K562 (cell line): ENCODE results near the gene ATP23. TPM values are rescaled to one million over a fixed set of nuclear protein-coding genes. Genes with fewer than 3 reads are reported as not detected.
A peak's percentile ranks its signal among the peaks of the same experiment; 100 is the strongest.

Experiments
- E2F6 ChIP-seq, 2 experiments: IDR thresholded peaks; 2 replicates each; pipeline ENCODE4 v1.6.1; 2011; ENCODE audit warnings: borderline replicate concordance in 1 of 2, control low read depth in 1 of 2, low read depth in 1 of 2, low read length in 1 of 2, mild to moderate bottlenecking in 1 of 2, mixed read lengths in 1 of 2, moderate library complexity in 1 of 2; ENCODE audit not compliant: insufficient read depth in 1 of 2, insufficient read length in 1 of 2, poor library complexity in 1 of 2, severe bottlenecking in 1 of 2; ENCODE audit errors: extremely low read depth in 1 of 2
- ETV1 ChIP-seq: fragments of 450-650 bp; conservative IDR thresholded peaks from 2 replicates; pipeline ENCODE4 v1.6.1; 2016; ENCODE audit warnings: missing genetic modification characterization, control low read depth, low read depth, missing compliant biosample characterization
- FOXK2 ChIP-seq, 2 experiments: fragments of 450-650 bp; IDR thresholded peaks in 1 of 2; conservative IDR thresholded peaks in 1 of 2; 2 replicates each; pipeline ENCODE4 v1.6.1; 2016; ENCODE audit warnings: low read depth in 2 of 2, mild to moderate bottlenecking in 1 of 2
- MBD1 ChIP-seq: fragments of 250-450 bp; sonication (Bioruptor Pico); IDR thresholded peaks from 2 replicates; pipeline ENCODE4 v1.8.0; 2022; ENCODE audit warnings: inconsistent platforms
- MTA2 ChIP-seq: fragments of 450-650 bp; IDR thresholded peaks from 2 replicates; pipeline ENCODE4 v1.6.1; 2016; ENCODE audit warnings: low read depth
- MYNN ChIP-seq, 2 experiments: sonication (generic); formaldehyde crosslinking in 1 of 2; IDR thresholded peaks; 2 replicates each; pipeline versions ENCODE4 v1.5.0 to v1.6.1; 2016 to 2020; ENCODE audit warnings: antibody characterized with exemption in 1 of 2, missing genetic modification reagents in 1 of 2
- NR1H2 ChIP-seq: sonication (generic); formaldehyde crosslinking; IDR thresholded peaks from 2 replicates; pipeline ENCODE4 v1.4.0; 2020; ENCODE audit warnings: mild to moderate bottlenecking, missing genetic modification reagents
- PTRF ChIP-seq: fragments of 450-650 bp; IDR thresholded peaks from 2 replicates; pipeline ENCODE4 v1.6.1; 2016; ENCODE audit warnings: mild to moderate bottlenecking, missing genetic modification characterization, missing compliant biosample characterization
- SNIP1 ChIP-seq: fragments of 450-650 bp; IDR thresholded peaks from 2 replicates; pipeline ENCODE4 v1.7.1; 2017; ENCODE audit warnings: low read depth, mild to moderate bottlenecking
- SP1 ChIP-seq: sonication (generic); formaldehyde crosslinking; IDR thresholded peaks from 2 replicates; pipeline ENCODE4 v1.8.1; 2022; ENCODE audit warnings: mild to moderate bottlenecking, missing genetic modification reagents
- ZEB2 ChIP-seq: fragments of 450-650 bp; IDR thresholded peaks from 2 replicates; pipeline ENCODE4 v1.6.1; 2016
- ZNF324 ChIP-seq: fragments of 250-450 bp; sonication (Bioruptor Pico); IDR thresholded peaks from 2 replicates; pipeline ENCODE4 v1.4.0; 2020; ENCODE audit warnings: mild to moderate bottlenecking
- ZNF384 ChIP-seq: IDR thresholded peaks from 2 replicates; pipeline ENCODE4 v1.6.1; 2012; ENCODE audit warnings: low read depth, low read length, improper control_type of control experiment
- ZNF57 ChIP-seq: fragments of 450-650 bp; formaldehyde crosslinking; IDR thresholded peaks from 2 replicates; pipeline ENCODE4 v1.4.0; 2020; ENCODE audit warnings: mild to moderate bottlenecking, moderate library complexity
- polyA plus RNA-seq, 8 experiments: library from polyadenylated mRNA; depleted of rRNA in 4 of 8; stranded (reverse) in 5 of 8; unstranded in 3 of 8; fragments of >200 nt; fragmentation: Nextera tagmentation in 2 of 8; fragmentation: Illumina TruSeq in 1 of 8; extraction: Ambion mirVana in 2 of 8; extraction: Trizol in 1 of 8; gene quantifications; 2 replicates each; pipeline versions ENCODE4 v1.2.1 to v1.2.3, GENCODE V29; 2011 to 2014; ENCODE audit warnings: inconsistent platforms in 1 of 8, missing spikeins in 1 of 8
- total RNA-seq, 7 experiments: library from RNA; depleted of rRNA in 6 of 7; stranded (reverse); fragments of >200 nt in 6 of 7; fragmentation: Illumina TruSeq in 2 of 7; extraction: Trizol in 2 of 7; gene quantifications; 2 replicates each; pipeline versions ENCODE4 v1.2.1 to v1.2.3, GENCODE V29; 2011 to 2021; ENCODE audit warnings: low replicate concordance in 1 of 7
- TF ChIP-seq, protein P1 (sequence below): fragments of 250-450 bp; sonication (Bioruptor Pico); IDR thresholded peaks from 2 replicates; pipeline ENCODE4 v1.8.0; 2021; ENCODE audit warnings: mild to moderate bottlenecking, moderate library complexity
- TF ChIP-seq, protein P2 (sequence below): sonication (generic); formaldehyde crosslinking; IDR thresholded peaks from 2 replicates; pipeline ENCODE4 v1.9.0; 2022; ENCODE audit warnings: mild to moderate bottlenecking, missing genetic modification reagents
- TF ChIP-seq, protein P3 (sequence below): sonication (generic); formaldehyde crosslinking; IDR thresholded peaks from 2 replicates; pipeline ENCODE4 v1.8.0; 2023; ENCODE audit warnings: mild to moderate bottlenecking, missing genetic modification reagents
- TF ChIP-seq, protein P4 (sequence below): fragments of 250-450 bp; sonication (Bioruptor Pico); IDR thresholded peaks from 2 replicates; pipeline ENCODE4 v1.9.0; 2021; ENCODE audit warnings: mild to moderate bottlenecking, inconsistent platforms

Gene ATP23
- total and polyA plus RNA-seq, 9 of the 15 experiments (the other 6 are each of a cell fraction or from before 2014, with no cell fraction given), result 8.3 to 53.7 (median 28.5) TPM

DNA sequence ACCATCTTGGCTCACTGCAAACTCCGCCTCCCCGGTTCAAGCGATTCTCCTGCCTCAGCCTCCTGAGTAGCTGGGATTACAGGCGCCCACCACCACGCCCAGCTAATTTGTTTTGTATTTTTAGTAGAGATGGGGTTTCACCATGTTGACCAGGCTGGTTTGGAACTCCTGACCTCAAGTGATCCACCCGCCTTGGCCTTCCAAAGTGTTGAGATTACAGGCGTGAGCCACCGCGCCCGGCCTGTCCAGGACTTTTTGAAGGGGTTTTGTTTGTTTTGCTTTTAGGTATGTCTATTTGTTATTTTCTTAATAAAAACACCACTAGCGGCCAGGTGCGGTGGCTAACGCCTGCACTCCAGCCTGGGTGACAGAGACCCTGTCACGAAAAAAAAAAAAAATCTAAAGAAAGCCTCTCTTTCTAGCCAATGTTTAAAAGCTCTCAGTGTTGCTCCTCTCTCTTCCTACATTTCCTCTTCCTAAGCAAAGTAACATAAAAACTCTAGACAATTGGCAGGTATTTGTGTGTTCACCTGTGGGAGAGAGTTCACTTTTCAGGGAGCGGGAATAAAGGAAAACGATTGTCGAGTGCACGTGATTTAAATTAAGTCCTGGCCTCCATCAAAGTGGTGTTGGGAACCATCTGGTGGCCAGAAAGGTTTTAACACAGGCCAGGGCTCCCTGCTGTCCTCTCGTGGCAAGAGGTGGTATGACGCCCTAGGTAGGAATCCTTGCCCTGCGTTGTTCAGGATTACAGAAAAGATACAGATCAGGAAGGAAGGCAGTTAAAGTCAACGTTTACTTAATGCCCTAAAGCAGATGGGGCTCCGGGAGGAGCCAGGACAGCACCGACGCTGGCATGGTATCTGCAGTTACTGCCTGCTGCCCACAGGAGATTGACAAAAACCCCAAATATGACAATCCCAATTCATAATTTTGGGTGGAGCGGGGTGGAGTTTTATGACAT, 36.2 kb upstream of the ATP23 start (continued):
- TF ChIP-seq SP1 (CRISPR knock-in tag) (peak; percentile 52; the same call in 1 of the 2 replicates), PTRF (no peak), FOXK2 (conservative IDR thresholded peaks at IDR 0.05 in 1 of 2, IDR thresholded peaks at IDR 0.05 in 1 of 2; ENCODE audit: low read depth in 2 of 2) (peak in 1 of 2 experiments; percentile 20; a peak in 1 of 4 replicates), SNIP1 (no peak), NR1H2 (CRISPR knock-in tag) (no peak), ETV1 (tag) (peak; percentile 33), ZNF324 (no peak), E2F6 (IDR thresholded peaks at IDR 0.05; ENCODE audit: borderline replicate concordance in 1 of 2, extremely low read depth in 1 of 2, insufficient read depth in 1 of 2, insufficient read length in 1 of 2, low read depth in 1 of 2, low read length in 1 of 2, poor library complexity in 1 of 2, severe bottlenecking in 1 of 2) (peak; percentile 85 to 87), ZEB2 (no peak), MTA2 (no peak), MYNN (IDR thresholded peaks at IDR 0.05) (peak; percentile 76; the same call in 1 of the 2 replicates), MYNN (CRISPR knock-in tag; IDR thresholded peaks at IDR 0.05) (no peak), ZNF57 (no peak), ZNF384 (peak; percentile 70), MBD1 (CRISPR knock-in tag) (no peak)
- TF ChIP-seq, protein P1, sequence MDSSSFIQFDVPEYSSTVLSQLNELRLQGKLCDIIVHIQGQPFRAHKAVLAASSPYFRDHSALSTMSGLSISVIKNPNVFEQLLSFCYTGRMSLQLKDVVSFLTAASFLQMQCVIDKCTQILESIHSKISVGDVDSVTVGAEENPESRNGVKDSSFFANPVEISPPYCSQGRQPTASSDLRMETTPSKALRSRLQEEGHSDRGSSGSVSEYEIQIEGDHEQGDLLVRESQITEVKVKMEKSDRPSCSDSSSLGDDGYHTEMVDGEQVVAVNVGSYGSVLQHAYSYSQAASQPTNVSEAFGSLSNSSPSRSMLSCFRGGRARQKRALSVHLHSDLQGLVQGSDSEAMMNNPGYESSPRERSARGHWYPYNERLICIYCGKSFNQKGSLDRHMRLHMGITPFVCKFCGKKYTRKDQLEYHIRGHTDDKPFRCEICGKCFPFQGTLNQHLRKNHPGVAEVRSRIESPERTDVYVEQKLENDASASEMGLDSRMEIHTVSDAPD (CRISPR knock-in tag), result no peak
- TF ChIP-seq, protein P2, sequence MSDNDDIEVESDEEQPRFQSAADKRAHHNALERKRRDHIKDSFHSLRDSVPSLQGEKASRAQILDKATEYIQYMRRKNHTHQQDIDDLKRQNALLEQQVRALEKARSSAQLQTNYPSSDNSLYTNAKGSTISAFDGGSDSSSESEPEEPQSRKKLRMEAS (CRISPR knock-in tag), result peak; percentile 44; the same call in 1 of the 2 replicates
- TF ChIP-seq, protein P3, sequence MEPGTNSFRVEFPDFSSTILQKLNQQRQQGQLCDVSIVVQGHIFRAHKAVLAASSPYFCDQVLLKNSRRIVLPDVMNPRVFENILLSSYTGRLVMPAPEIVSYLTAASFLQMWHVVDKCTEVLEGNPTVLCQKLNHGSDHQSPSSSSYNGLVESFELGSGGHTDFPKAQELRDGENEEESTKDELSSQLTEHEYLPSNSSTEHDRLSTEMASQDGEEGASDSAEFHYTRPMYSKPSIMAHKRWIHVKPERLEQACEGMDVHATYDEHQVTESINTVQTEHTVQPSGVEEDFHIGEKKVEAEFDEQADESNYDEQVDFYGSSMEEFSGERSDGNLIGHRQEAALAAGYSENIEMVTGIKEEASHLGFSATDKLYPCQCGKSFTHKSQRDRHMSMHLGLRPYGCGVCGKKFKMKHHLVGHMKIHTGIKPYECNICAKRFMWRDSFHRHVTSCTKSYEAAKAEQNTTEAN (CRISPR knock-in tag), result no peak
- TF ChIP-seq, protein P4, sequence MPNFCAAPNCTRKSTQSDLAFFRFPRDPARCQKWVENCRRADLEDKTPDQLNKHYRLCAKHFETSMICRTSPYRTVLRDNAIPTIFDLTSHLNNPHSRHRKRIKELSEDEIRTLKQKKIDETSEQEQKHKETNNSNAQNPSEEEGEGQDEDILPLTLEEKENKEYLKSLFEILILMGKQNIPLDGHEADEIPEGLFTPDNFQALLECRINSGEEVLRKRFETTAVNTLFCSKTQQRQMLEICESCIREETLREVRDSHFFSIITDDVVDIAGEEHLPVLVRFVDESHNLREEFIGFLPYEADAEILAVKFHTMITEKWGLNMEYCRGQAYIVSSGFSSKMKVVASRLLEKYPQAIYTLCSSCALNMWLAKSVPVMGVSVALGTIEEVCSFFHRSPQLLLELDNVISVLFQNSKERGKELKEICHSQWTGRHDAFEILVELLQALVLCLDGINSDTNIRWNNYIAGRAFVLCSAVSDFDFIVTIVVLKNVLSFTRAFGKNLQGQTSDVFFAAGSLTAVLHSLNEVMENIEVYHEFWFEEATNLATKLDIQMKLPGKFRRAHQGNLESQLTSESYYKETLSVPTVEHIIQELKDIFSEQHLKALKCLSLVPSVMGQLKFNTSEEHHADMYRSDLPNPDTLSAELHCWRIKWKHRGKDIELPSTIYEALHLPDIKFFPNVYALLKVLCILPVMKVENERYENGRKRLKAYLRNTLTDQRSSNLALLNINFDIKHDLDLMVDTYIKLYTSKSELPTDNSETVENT, result no peak; the same call in 1 of the 2 replicates
